CD4-positive, alpha-beta T cell treated with Interleukin-21 for 1 hour (primary cell): ENCODE results near the gene ALOX5.
"Not testable (repeated sequence)": the region's sequence is repeated elsewhere in the genome, so short reads cannot be mapped to it uniquely, and the experiment has no call there.

Experiments used
- DNase-seq: peaks from one replicate; pipeline ENCODE4 v3.0.0-alpha.2; 2020

ALOX5 gene

DNA sequence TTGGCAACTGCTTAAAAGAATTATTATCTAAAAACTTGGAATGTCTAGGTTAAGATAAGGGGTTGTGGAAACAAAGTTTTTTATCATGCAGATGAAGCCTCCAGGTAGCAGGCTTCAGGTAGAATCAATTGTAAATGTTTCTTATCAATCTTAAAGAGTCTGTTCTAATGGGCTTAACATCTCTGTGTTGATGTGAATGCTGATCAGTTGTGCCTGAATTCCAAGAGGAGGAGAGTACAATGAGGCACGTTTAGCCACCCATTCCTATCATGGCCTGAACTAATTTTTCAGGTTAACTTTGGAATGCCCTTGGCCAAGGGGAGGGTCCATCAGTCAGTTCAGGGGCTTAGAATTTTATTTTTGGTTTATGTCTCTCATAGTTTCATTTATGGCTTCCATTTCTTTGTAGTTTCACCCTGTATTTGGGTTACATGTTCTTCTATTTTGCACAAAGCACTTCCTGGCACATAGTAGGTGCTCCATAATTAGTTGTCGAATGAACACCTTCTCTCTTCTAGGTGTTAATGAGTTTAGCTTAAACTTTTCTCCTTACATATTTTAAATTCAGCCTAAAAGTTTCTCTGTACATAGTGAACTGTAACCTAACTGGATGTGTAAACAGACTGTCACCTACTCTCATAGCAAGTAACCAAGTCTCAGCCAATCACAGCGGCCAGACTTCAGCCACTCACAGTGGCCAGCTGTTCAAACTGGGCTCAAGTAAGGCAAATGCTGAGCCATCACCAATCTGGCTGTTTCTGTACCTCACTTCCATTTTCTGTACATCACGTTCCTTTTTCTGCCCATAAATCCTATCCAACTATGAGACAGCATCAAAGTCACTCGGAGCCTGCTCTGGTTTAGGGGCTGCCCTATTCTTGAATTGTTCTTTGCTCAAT lies 34.7 kb downstream of the ALOX5 start:
- DNase-seq = no peak

DNA sequence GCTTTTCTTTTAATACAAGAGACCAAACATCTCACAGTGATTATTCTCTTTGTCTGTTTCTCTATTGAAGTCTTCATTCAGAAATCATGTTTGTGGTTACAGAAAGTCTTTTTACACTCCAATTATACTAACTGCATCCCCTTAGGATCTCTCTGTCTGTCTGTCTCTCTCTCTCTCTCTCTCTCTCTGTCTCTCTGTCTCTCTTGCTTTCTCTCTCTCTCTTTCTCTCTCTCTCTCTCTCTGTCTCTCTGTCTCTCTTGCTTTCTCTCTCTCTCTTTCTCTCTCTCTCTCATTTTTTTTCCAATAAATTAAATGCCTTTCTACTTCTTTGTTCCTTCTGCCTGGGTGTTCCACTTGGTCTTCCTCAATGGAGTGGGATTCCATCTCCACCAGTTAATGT lies 35.3 kb downstream of the ALOX5 start:
- DNase-seq = not testable (repeated sequence)

DNA sequence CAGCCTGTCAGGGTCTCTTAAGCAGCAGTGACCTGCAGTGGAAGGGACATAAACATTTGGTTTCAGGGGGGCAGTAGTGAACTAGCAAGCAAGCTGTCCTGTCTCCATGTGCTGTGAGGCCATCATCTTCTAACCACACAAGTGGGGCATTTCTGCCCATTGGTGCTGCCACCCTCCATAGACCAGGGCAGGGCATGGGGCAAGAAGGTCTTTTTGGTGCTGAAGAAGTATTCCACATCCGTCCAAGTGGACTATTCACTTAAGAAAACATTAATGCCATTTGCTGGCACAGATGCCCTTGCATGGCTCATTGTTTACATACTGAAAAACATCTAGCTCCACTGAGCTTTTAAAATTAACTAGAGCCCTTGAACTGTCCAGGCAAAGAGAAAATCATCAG lies 35.8 kb downstream of the ALOX5 start:
- no peak for DNase-seq

DNA sequence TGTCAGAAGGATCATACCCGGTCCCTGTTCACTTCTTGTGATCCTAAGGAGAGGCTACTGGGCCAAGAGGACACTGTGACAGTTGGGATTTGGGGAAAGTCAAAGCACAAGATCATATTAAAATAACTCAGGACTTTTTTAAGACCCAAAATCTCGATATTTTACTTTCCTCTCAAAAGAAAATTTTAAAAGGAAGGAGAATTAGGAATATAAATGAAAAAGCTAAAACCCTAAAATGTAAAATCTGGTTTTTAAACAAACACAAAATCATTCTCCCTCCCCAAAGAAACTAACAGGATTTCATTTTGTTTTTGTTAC lies 36.4 kb downstream of the ALOX5 start:
- no peak for DNase-seq

DNA sequence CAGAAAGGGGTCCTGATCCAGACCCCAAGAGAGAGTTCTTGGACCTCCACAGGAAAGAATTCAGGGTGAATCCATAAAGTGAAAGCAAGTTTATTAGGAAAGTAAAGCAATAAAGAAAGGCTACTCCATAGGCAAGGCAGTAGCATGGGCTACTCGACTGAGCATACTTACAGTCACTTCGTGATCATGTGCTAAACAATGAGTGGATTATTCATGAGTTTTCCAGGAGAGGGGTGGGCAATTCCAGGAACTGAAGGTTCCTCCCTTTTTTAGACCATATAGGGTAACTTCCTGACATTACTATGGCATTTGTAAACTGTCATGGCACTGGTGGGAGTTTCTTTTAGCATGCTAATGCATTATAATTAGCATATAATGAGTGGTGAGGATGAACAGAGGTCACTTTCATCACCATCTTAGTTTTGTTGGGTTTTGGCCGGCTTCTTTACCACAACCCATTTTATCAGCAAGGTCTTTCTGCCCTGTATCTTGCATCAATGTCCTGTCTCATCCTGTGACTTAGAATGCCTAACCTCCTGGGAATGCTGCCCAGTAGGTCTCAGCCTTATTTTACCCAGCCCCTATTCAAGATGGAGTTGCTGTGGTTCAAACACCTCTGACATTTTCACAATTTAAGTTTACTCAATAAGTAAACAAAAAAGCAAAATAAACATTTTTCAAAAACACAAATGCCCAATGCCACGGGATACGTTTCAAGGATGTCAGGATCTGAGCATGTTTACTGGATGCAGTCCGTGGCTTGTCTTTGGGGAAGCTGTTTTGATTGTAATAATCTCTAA lies 37.0 kb downstream of the ALOX5 start:
- DNase-seq = no peak

DNA sequence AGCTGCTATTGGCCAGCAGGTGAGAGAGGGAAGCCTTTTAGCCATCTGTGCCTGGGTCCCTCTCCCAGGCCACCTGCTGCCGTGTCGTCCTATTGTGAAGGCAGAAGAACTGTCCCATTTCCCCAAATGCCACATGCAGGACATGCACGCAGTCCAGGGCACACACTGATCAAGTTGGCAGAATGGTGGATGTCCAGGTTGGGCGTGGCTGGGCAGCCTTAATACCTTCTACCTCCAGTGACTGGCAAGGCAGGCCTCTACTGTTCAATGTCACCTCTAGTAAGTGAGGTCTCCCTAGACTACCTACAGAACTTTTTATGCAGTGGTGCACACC lies 37.6 kb downstream of the ALOX5 start:
- no peak for DNase-seq

DNA sequence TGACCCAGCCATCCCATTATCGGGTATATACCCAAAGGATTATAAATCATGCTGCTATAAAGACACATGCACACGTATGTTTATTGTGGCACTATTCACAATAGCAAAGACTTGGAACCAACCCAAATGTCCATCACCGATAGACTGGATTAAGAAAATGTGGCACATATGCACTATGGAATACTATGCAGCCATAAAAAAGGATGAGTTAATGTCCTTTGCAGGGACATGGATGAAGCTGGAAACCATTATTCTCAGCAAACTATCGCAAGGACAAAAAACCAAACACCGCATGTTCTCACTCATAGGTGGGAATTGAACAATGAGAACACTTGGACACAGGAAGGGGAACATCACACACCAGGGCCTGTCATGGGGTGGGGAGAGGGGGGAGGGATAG lies 41.0 kb downstream of the ALOX5 start:
- DNase-seq = not testable (repeated sequence)

DNA sequence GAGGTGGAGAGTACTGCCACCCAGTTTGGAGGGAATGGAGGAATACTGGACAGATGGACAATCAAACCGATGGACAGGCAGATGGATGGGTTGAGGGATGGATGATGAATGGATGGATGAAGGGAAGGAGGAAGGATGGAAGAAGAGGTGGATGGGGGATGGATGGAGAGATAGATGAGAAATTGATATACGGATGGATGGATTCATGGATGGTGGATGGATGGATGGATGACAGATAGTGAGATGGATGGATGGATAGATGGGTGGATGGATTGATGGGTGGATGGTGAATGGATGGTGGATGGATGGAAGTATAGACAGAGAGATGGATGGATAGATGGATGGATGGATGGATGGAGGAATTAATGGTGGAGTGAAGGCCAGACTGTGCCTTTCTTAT lies 42.6 kb downstream of the ALOX5 start:
- DNase-seq = no peak

DNA sequence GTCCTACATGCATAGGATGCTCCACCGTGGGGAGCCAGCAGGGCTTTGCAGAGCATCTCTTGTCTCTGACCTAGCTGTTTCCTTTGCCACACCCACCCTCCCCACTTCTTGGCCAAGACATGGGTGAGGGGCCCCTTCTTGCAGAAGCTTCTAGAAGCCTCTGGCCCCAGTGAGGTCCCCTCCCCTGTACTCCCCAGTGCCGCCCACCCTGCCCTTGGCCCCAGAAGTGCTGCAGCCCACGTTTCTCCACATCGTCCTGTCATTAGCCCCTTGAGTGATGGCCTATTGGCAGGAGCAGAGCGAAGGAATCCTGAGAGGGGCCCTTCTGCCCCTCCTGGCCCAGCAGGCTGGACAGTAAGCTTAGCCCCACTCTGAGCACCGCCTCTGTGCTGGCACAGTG lies 43.7 kb downstream of the ALOX5 start:
- DNase-seq = no peak

DNA sequence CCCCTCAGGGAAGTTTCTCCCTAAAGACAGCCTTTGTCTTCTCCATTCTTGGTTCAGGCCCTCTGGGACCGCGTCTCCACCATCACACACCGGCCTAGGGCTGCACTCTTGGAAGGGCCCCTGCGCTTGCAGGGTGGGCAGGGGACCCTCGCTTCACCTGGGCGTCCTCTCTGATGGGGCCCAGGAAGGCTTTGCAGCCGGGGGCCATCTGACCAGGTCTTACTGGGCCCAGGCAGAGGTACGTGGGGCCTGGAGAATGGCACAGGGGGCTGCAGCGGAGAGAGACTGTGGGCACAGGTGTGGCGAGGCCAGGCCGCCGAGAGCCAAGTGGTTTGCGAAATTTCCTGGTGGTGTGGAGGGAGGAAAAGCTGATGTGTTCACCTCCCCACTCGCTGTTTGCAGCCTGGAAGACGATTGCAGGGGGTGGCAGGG lies 44.4 kb downstream of the ALOX5 start:
- DNase-seq = no peak

DNA sequence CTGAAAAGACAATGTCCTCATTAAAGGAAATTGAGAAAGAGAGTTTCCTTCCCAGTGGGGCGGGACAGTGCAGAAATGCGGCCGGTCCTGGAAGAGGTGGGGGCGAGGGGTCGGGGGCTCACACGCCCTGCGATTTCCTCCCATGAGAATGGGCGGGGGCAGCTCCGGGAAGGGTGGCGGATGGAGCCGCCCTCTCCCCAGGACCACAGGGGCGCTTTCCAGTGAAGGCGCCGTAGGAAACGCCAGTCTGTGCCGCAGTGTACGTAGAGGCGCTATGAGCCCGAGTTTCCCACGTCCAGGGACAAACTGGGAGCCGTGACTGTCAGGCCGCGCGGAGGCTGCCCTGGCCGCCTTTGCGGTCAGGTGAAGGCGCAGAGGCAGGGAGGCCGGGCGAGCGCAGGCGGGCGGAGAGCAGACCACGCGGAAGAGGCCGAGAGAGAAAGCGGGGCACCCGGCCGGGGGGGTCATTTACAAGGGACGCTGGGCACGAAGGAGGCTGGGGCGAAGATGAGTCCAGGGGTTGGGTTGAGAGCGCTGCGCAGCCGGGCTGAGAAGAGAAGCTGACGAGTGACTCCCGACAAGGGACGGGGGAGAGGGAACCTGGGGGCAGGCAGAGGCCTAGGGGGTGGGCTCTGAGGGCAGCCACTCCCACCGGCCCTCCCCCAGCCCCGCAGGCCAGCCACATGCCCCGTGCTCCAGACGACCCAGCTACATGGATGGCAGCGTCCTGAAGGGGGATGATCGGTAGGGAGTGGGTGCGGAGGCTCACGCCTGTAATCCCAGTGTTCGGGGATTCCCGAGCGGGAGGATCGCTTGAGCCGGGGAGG lies 45.0 kb downstream of the ALOX5 start:
- DNase-seq = peak; percentile 44

DNA sequence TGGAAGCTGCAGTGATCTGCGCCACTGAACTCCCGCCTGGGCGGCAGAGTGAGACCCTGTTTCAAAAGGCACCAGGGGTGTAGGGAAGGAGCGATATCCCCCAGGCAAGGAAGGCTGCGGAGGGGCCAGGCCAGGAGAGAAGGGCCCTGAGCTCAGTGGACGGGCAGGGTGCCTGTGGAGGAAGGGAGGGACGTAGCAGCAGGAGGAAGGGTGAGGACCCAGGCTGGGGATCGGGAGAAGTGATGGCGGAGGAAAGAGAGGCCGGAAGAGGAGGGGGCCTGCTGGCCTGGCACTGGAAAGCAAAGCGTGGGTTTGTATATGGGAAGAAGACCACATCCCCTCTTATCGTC lies 45.6 kb downstream of the ALOX5 start:
- no peak for DNase-seq

DNA sequence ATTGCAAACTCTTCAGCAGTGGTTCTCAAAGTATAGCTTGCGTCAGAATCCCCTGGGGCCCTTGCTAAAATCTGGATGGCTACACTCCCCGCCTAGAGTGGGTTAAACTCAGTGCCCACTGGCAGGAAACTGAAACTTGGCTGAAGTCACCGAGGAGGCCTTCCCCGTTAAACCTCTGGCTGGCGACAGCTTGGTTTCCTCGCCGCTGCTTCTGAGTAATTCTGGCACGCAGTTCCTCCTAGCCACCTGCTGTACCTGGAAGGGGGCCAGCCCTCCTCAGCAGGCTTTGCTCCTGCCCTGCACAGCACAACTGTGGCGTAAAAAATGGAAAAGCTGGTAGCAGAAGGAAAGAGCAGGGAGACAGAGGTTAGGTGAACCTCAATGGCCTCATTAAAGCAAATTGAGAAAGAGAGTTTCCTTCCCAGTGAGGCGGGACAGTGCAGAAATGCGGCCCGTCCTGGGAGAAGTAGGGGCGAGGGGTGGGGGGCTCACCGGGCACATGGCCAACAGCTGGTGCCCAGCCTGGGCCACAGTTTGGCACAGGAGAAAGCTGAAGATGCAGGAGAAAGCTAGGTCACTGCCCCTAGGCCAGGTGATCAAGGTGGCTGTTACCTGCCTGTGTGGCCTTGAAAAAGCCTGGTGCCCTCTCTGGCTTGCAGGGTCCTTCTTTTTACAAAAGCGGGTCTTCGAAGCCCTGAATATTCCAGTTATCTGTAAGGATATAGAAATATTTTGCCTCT lies 46.6 kb downstream of the ALOX5 start:
- DNase-seq = peak; percentile 57

DNA sequence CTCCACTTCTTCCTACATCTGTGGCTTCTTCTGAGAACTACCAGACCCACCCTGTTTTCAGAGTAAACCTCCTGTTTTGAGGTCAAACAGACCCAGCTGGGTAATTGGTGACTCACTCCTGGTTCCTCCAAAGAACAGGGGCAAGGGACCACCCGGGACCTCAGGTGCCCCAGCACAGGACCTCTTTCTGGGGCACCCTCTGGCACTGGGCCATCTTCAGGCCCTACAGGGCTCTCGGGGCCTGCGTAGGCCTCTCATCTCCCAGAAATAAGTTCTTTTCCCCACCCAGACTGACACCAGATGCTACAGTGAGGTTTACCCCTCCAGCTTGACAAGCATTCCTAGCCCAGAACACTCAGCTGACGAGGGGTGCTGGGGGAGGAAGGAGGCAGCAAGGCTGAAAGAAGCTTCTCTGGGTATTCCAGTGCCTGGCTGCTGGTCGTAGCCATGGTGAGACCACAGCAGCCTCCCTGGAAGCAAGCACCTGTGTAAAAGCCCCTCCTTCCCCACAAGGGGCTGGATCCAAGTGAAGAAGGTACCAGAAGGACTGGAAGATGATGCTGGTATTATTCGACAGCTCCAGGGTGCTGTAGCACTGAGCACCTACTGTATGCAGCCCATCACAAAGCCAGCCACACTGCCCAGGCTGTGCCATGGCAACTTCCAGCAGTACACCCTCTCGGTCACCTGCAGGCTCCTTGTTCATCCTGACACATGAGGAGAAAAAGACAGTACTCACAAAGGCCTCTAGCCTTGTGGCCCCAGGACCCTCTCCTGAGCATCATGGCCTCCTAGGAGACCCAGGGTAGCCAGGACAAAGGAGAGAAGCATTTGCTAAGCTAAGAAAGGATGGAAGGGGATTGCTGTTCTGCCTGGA lies 47.4 kb downstream of the ALOX5 start:
- peak; percentile 38 for DNase-seq

DNA sequence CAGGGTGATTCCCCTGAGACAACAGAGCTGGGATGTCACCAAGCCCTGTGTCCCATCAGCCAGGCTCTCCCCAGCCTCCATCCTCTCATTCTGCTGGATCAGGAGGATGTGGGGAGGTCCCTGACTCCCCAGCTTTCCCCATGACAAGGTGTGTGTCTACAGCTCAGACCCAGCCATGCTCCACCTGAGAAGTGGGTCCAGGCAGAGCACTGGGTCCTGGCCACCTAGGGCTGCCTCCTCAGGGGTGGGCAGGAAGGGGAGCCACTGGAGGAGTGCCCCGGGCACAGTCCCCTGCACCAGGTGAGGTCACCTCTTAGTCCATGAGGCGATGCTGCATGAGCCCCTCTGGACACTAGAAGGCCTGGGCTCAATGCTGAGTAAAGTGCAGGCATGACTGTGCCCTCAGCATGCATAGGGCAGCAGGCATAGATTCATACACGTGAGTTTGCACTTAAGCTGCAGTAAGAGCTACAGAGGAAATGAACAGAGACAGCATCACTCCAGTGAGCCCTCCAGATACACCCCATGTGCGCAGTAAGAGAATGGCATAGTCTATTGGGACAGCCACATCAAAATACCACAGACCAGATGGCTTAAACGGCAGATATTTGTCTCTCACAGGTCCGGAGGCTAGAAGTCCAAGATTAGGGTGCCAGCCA lies 48.3 kb downstream of the ALOX5 start:
- no peak for DNase-seq

DNA sequence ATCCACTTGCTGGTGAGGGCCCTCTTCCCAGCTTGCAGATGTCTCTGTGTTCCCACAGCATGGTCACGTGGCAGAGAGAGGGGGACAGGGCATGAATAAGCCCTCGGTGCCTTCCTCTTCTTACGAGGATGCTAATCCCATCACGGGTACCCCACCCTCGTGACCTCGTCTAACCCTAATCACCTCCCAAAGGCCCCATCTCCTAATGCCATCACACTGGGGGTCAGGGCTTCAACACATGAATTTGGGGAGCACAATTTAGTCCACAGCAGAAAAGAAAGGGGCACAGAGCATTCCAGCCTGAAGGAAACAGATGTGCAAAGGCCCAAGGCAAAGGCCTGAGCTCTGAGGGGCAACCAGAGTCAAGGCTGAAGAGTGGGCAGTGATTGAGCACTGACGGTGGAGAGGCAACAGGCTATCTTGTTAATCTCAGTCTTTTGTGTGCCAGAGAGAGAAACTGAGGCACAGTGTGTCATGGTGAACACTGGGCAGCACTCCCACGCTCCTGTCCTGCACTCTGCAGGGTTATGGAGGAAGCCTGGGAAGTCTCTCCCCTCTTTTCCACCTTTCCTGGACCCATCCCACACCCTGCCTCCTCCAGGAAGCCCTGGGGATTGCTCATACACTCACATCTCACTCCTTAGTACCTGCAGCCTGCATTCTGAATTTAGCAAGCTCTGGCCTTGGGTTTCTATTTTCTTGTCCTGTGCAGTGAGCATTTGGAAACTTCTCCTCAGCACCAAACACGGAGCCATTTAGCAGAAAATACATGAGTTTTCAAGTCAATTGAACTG lies 49.0 kb downstream of the ALOX5 start:
- DNase-seq = no peak

DNA sequence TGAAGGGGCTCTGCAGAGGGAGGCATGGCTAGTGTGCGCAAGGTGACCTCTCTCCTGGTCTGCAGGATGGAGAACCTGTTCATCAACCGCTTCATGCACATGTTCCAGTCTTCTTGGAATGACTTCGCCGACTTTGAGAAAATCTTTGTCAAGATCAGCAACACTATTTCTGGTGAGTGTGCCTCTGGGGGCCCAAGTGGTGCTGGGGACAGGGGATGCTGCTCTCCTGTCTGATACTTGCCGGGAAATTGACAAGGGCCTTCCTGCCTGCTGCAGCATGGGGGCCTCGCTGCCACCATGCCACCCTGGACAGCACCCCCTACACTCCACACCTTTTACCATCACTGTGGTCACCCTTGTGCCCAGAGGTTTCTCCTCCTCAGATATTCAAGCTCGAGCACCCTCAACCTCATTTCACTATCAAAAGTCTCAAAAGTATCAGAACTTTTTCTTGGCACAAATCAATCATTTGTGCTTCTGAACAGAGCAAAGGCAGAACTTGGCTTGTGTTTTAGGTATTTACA lies 50.0 kb downstream of the ALOX5 start:
- DNase-seq = no peak

DNA sequence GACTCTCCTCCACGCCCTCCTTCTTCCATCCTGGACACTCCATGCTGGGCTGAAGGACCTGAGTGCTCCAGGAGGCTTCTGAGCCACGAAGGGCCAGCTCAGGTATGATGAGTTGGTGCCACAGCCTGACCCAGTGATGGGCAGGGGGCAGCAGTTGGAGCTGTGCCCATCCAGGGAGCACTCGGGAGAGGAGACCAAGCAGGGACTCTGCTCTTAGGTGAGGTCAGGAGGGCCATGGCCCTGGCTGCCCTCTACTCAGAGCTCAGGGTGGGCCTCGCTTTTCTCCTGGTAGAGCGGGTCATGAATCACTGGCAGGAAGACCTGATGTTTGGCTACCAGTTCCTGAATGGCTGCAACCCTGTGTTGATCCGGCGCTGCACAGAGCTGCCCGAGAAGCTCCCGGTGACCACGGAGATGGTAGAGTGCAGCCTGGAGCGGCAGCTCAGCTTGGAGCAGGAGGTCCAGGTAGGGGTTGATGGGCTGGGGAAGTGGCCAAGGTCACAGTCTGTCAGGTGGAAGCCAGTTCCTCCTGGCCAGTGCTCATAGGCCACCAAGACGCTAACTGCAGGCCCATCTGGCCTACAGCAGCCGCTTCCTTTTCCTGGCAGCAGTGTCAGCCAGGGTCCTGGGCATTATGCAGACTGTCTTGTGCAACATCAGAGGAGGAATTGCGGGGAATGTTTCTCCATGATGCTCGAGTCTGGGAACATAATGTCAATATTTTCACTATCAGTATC lies 50.8 kb downstream of the ALOX5 start:
- no peak for DNase-seq
